Natural killer cell (primary cell): Measurements from ENCODE around the gene PLEKHA7. TPM values are rescaled to one million over a fixed set of nuclear protein-coding genes. Genes with fewer than 3 reads are reported as not detected.

ENCODE experiments used
- ATAC-seq, 3 donors: fragments of 150-1000 bp in 2 of 3; fragments of 200-7000 bp in 1 of 3; cut with Tn5 transposase; 1 replicate in 1 of 3; 2 replicates in 2 of 3; pipeline ENCODE4 v1.10.0; 2021; ENCODE audit warnings: mild to moderate bottlenecking in 2 of 3, moderate library complexity in 2 of 3
- DNase-seq, 2 donors: peaks; one replicate each; pipeline versions ENCODE4 v3.0.0 to v3.0.0-alpha.2; 2013 to 2021; ENCODE audit warnings: mixed read lengths in 1 of 2
- H3K27ac ChIP-seq: one replicate; pipeline ENCODE4 v1.5.1; 2013; ENCODE audit warnings: mild to moderate bottlenecking, low read length
- H3K27me3 ChIP-seq: one replicate; pipeline ENCODE4 v1.6.1; 2013; ENCODE audit warnings: low read length; ENCODE audit not compliant: control insufficient read depth, insufficient read depth
- H3K36me3 ChIP-seq: one replicate; pipeline ENCODE4 v1.6.1; 2013; ENCODE audit warnings: low read length; ENCODE audit not compliant: control insufficient read depth, insufficient read depth
- H3K4me1 ChIP-seq: one replicate; pipeline ENCODE4 v1.6.1; 2013; ENCODE audit warnings: low read length; ENCODE audit not compliant: control insufficient read depth, insufficient read depth
- H3K4me3 ChIP-seq: one replicate; pipeline ENCODE4 v1.5.1; 2013; ENCODE audit warnings: low read length
- H3K9me3 ChIP-seq: one replicate; pipeline ENCODE4 v1.6.1; 2013; ENCODE audit warnings: low read length; ENCODE audit not compliant: control insufficient read depth, insufficient read depth
- H3K27ac Mint-ChIP-seq, 2 donors: one replicate each; pipeline ENCODE4 v1.8.0; 2022; ENCODE audit warnings: mild to moderate bottlenecking in 2 of 2, mixed read lengths in 2 of 2, moderate library complexity in 1 of 2
- H3K27me3 Mint-ChIP-seq, 2 donors: one replicate each; pipeline ENCODE4 v1.8.0; 2022; ENCODE audit warnings: low read depth in 2 of 2, mixed read lengths in 2 of 2
- H3K36me3 Mint-ChIP-seq: one replicate; pipeline ENCODE4 v1.8.0; 2022; ENCODE audit warnings: mixed read lengths
- H3K4me1 Mint-ChIP-seq, 2 donors: one replicate each; pipeline ENCODE4 v1.8.0; 2022; ENCODE audit warnings: mixed read lengths in 2 of 2
- H3K4me3 Mint-ChIP-seq: one replicate; pipeline ENCODE4 v1.8.0; 2022; ENCODE audit warnings: mild to moderate bottlenecking, moderate library complexity, mixed read lengths
- H3K9me3 Mint-ChIP-seq, 2 donors: one replicate each; pipeline ENCODE4 v1.8.0; 2022; ENCODE audit warnings: mixed read lengths in 2 of 2
- CTCF ChIP-seq: fragments of 200-600 bp; IDR thresholded peaks from one replicate; pipeline ENCODE4 v1.8.0; 2022; ENCODE audit warnings: antibody characterized with exemption
- WGBS: methylation state at CpG from one replicate; pipeline ENCODE4 v1.1.7; 2013; ENCODE audit warnings: missing lambda C conversion rate; ENCODE audit not compliant: insufficient coverage; 5-methylcytosine and 5-hydroxymethylcytosine counted together
- intact Hi-C: fragments of 100-400 bp; cut with micrococcal nuclease; formaldehyde crosslinking; loops from one replicate; pipeline ENCODE4 v1.14.2; 2022
- total RNA-seq, 4 donors: library from RNA; stranded (reverse); fragments of 120-200 nt in 1 of 4; gene quantifications; one replicate each; pipeline versions ENCODE4 v1.2.3 to v1.2.4, GENCODE V29; 2013 to 2022

Gene PLEKHA7
- total RNA-seq, 3 donors from 2014 or later (not counting 1 experiment from before 2014, with no cell fraction given) = 1.00 to 2.5 (median 1.3) TPM

DNA sequence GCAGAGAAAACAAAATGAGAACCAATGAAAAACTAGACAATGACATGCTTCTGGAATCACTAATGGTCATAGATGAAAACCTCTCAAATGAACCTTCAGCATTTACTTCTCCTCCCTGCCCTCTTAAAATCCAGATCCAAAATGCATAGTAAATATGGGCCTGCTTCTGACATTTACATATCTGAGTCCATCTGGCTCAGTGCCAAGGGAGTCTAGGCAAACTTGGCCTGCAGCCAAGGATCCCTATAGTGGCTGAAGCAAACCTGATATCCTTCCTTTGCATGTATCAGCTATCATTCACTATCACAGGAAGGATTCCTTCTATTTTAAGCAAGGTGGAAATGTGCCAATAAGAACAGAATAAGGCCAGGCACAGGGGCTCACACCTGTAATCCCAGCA is 170.9 kb downstream of the PLEKHA7 start:
- H3K27me3 ChIP-seq = no peaks in the 10 kb centered on the region
- no peak overlapping the region for H3K27ac ChIP-seq
- Mint-ChIP-seq H3K4me3 (no peak overlapping the region), H3K9me3 (no peaks in the 10 kb centered on the region), H3K27ac (no peak overlapping the region), H3K4me1 (no peaks in the 10 kb centered on the region), H3K36me3 (no peaks in the 10 kb centered on the region), H3K27me3 (no peaks in the 10 kb centered on the region)
- intact Hi-C loops = no loop called here
- DNase-seq = no peak
- TF ChIP-seq CTCF = no peak
- H3K9me3 ChIP-seq = no peaks in the 10 kb centered on the region
- H3K36me3 ChIP-seq = no peaks in the 10 kb centered on the region
- no peaks in the 10 kb centered on the region for H3K4me1 ChIP-seq
- no peak for ATAC-seq
- H3K4me3 ChIP-seq = no peak overlapping the region

- Histone ChIP-seq H3K36me3 (no peaks in the 10 kb centered on the region), H3K4me3 (no peak overlapping the region), H3K27ac (no peak overlapping the region), H3K9me3 (no peaks in the 10 kb centered on the region), H3K27me3 (no peaks in the 10 kb centered on the region), H3K4me1 (no peaks in the 10 kb centered on the region)
- intact Hi-C loops = no loop called here
- Mint-ChIP-seq H3K27me3 (no peaks in the 10 kb centered on the region), H3K9me3 (no peaks in the 10 kb centered on the region), H3K27ac (no peak overlapping the region), H3K4me1 (no peaks in the 10 kb centered on the region), H3K36me3 (no peaks in the 10 kb centered on the region), H3K4me3 (no peak overlapping the region)
- DNase-seq (no peak), ATAC-seq (no peak)
- WGBS = 75% methylated on average over 4 of the region's 4 CpGs
- no peak for TF ChIP-seq CTCF
Measured at GRCh38 chr11:16841984-16842383, 172.2 kb downstream of the PLEKHA7 start.

DNA sequence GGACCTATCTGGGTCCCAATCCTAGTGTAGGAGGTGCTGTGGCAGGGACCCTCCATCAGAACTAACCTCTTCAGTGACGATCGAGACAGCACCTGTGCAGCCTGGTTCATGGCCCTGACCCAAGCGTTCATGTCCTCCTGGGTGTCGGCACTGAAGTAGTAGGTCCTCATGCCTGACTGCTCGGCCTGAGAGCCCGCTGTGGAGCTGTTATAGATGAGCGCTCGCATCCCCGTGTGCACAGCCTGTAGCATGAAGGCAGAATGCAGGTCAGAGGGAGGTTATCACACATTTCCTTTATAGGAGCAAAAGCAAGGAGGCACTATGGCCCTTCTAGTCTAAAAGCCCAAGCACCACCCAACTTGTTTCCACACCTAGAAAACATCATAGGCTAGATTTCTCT is 172.7 kb downstream of the PLEKHA7 start:
- WGBS = 96% methylated on average over 9 of the region's 9 CpGs
- no peak for ATAC-seq
- no peaks in the 10 kb centered on the region for H3K36me3 Mint-ChIP-seq
- TF ChIP-seq CTCF = no peak
- Histone ChIP-seq H3K4me3 (no peak overlapping the region), H3K27ac (no peak overlapping the region), H3K4me1 (no peaks in the 10 kb centered on the region), H3K36me3 (no peaks in the 10 kb centered on the region), H3K9me3 (no peaks in the 10 kb centered on the region), H3K27me3 (no peaks in the 10 kb centered on the region)
- no peaks in the 10 kb centered on the region for H3K4me1 Mint-ChIP-seq
- H3K9me3 Mint-ChIP-seq = no peaks in the 10 kb centered on the region
- no peak overlapping the region for H3K4me3 Mint-ChIP-seq
- DNase-seq = no peak
- no peaks in the 10 kb centered on the region for H3K27me3 Mint-ChIP-seq
- H3K27ac Mint-ChIP-seq = no peak overlapping the region
- intact Hi-C loops = no loop called here

GRCh38 chr11:16840951-16841350 is 173.3 kb downstream of the PLEKHA7 start:
- DNase-seq (no peak), ATAC-seq (no peak)
- 95% methylated on average over 2 of the region's 2 CpGs for WGBS
- Histone ChIP-seq H3K36me3 (no peaks in the 10 kb centered on the region), H3K9me3 (no peaks in the 10 kb centered on the region), H3K27me3 (no peaks in the 10 kb centered on the region), H3K4me3 (no peak overlapping the region), H3K27ac (no peak overlapping the region), H3K4me1 (no peaks in the 10 kb centered on the region)
- intact Hi-C loops = no loop called here
- no peaks in the 10 kb centered on the region for H3K9me3 Mint-ChIP-seq
- no peaks in the 10 kb centered on the region for H3K27me3 Mint-ChIP-seq
- H3K4me3 Mint-ChIP-seq = no peak overlapping the region
- TF ChIP-seq CTCF = no peak
- H3K27ac Mint-ChIP-seq = no peak overlapping the region
- H3K4me1 Mint-ChIP-seq = no peaks in the 10 kb centered on the region
- no peaks in the 10 kb centered on the region for H3K36me3 Mint-ChIP-seq
